ENCODE data around the gene FTO.

The FTO gene

GRCh38 chr16:53914736-53915135 lies 210.8 kb downstream of the FTO start:
- no peak for TF ChIP-seq JUND (IDR thresholded peaks at IDR 0.05; ENCODE audit: low read depth)

GRCh38 chr16:53915452-53916160 lies 211.7 kb downstream of the FTO start:
- no peak for TF ChIP-seq JUND (IDR thresholded peaks at IDR 0.05; ENCODE audit: low read depth)

More at GRCh38 chr16:53914736-53915135, 210.8 kb downstream of the FTO start:
- no peak for DNase-seq (ENCODE audit: low read depth in 1 of 2, low spot score in 1 of 2)
- in situ Hi-C loops (cut with HindIII; ENCODE audit: low pct_unique_long_range_greater_than_20kb, low sequenced_read_pairs): no loop called here

DNA sequence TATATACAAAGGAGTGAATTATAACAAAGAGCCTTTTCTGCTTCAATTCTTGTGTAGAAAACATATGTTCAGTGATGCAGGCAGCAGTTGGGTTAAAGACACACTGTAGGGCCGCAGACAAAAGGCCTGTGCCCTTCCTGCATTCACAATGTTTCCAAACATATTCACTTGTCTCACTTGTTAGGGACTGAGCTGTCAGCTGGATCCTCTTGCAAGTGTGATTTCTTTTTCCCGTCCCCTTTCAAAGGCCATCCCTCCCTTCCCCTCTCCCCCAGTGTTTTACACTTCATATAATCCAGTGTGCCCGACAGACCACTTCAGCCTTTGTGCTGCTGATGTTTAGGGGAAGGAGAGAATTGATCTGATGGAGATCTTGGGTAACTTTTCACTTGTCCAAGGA lies 217.0 kb downstream of the FTO start:
- no peak for TF ChIP-seq JUND (IDR thresholded peaks at IDR 0.05; ENCODE audit: low read depth)
- in situ Hi-C loops (cut with HindIII; ENCODE audit: low pct_unique_long_range_greater_than_20kb, low sequenced_read_pairs): no loop called here
- no peak for DNase-seq (ENCODE audit: low read depth in 1 of 2, low spot score in 1 of 2)

More at GRCh38 chr16:53915452-53916160, 211.7 kb downstream of the FTO start:
- DNase-seq (ENCODE audit: low read depth in 1 of 2, low spot score in 1 of 2): no peak
- in situ Hi-C loops (cut with HindIII; ENCODE audit: low pct_unique_long_range_greater_than_20kb, low sequenced_read_pairs): no loop called here

DNA sequence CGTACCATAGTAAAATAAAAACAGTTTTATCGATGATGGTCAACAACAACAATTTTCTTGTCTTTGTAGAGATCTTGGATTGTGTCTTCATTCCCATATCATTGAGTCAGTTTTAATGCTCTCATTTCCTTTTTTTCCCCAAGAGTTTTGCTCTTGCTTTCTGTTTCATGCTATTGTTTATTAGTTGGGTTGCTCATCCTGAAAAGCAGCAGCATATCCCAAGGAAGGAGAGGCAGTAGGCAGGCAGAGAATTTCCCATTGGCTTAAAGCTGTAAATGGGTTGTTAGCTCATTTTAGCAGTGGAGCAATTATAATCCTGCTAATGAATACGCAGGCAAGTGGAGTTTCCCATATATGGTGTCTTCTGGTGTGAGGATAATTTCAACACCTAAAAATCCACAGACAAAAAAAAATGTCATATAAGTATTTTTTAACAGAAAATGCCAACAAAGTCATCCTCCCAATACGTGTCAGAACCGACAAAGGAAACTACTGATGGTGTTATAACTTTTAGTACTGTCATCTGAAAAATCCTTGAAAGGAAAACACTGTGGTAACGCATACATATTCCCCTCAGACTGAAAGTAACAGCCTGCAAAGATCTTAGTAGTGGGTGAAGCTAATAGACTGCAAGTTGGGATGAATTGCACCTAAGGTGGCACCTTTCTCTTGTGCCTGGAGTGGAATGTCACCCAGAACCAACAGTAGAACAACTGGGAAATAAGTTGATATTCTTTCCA lies 218.3 kb downstream of the FTO start:
- DNase-seq (ENCODE audit: low read depth in 1 of 2, low spot score in 1 of 2): no peak
- TF ChIP-seq JUND (IDR thresholded peaks at IDR 0.05; ENCODE audit: low read depth): no peak

DNA sequence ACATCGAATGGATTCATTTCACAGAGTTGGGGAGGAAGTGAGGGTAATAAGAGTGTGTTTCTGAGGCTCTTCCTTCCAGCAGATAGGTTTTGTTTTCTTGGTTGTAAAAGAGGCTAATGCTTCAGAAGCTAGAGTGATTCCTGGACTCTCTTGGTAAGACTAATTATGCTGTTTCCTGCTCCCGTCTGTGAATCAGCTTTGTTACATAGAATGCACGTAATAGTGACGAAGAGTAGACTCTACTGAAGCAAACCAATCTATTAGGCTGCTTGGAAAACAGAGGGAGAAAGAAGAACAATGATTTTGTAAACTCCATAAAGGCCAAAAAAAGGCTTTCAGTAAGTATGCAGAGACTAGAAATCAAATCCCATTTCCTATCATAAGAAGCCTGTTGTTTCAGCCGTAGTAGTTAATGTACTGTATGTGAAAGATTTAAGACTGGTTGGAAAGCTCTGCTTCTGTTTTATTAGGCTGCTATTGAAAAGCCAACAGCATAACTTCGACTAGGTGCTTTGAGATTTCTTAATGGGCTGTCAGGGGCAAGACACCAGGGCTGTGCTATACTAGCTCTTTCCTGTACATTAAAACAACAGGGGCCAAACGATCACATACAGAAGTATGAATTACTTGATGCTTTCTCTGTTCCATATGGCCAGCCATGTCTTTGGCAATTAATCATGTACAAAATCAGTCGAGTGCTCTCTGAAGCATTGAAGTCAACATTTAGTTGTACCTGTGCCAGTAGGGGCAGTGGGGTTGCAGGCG lies 219.0 kb downstream of the FTO start:
- DNase-seq (ENCODE audit: low read depth in 1 of 2, low spot score in 1 of 2): no peak
- in situ Hi-C loops (cut with HindIII; ENCODE audit: low pct_unique_long_range_greater_than_20kb, low sequenced_read_pairs): no loop called here
- TF ChIP-seq JUND (IDR thresholded peaks at IDR 0.05; ENCODE audit: low read depth): no peak

More for the DNA sequence above, 218.3 kb downstream of the FTO start:
- in situ Hi-C loops (cut with HindIII; ENCODE audit: low pct_unique_long_range_greater_than_20kb, low sequenced_read_pairs): no loop called here

DNA sequence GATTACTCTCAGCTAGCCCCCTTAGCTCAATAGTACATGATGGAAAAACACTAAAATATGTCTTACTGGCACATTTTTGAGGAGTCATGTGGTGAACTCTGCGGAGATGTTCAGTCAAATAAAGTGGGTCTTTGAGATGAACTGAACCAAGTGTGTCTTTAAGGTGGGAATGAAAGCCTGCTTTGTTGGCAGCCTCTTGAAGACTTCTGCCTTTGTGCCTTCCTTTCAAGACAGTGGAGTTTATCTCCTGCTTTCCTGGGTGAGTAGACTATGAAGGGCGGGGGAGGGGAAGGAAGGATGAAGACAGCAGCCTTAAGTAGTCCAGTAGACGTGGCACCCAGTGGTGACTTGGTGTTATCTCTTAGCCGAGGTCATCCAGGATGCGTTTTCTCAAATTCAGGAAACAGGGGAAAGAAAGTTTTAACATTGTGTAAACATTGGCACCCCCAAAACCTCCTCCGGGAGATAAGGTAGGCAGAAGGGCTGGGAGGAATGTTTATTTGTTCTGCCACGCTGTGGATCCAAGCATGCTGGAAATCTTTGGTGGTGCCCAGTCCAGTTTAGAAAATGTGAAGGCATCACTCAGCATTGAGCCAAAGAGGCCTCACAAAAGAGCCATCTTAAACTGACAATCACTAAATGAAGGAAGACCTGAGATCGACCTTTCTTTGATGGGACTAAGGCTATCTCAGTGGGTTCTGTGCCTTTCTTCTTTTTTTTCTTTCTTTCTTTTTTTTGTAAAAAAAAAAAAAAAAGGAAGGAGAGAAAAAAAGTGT lies 220.6 kb downstream of the FTO start:
- in situ Hi-C loops (cut with HindIII; ENCODE audit: low pct_unique_long_range_greater_than_20kb, low sequenced_read_pairs): no loop called here
- no peak for TF ChIP-seq JUND (IDR thresholded peaks at IDR 0.05; ENCODE audit: low read depth)
- no peak for DNase-seq (ENCODE audit: low read depth in 1 of 2, low spot score in 1 of 2)

DNA sequence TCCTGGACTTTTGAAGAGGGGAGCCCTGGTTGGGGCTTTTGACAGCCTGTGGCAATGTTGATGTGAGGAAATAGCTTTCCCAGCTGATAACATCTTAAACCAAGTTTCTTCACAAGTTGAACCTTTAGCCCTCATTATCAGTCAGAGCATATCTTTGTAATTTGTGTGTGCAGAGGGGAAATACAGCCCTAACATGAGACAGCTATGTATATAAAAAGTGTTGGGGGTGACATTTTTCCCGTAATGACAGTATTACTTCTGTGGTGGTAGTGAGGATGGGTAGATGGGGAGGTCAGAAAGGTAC lies 221.1 kb downstream of the FTO start:
- no peak for TF ChIP-seq JUND (IDR thresholded peaks at IDR 0.05; ENCODE audit: low read depth)
- in situ Hi-C loops (cut with HindIII; ENCODE audit: low pct_unique_long_range_greater_than_20kb, low sequenced_read_pairs): no loop called here
- no peak for DNase-seq (ENCODE audit: low read depth in 1 of 2, low spot score in 1 of 2)

DNA sequence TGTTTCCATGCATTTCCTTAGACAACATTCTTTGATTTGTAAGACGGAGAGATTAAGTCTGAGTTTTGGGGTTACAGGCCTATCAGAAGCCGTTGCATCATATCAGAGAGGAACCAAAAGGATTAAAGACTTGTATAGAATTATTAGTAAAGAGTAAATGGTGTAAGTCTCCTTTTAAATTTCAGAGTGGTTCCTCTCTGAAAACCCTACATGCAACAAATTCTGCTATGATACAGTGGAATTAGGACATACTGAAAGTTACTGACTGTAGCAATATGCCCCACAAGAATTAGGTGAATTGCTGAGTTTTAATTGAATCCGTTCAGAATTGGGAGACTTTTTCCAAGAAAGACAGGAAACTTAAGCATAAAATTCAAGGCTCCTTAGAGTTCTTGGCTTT lies 221.6 kb downstream of the FTO start:
- in situ Hi-C loops (cut with HindIII; ENCODE audit: low pct_unique_long_range_greater_than_20kb, low sequenced_read_pairs): no loop called here
- no peak for TF ChIP-seq JUND (IDR thresholded peaks at IDR 0.05; ENCODE audit: low read depth)
- no peak for DNase-seq (ENCODE audit: low read depth in 1 of 2, low spot score in 1 of 2)

GRCh38 chr16:53926209-53926608 lies 222.3 kb downstream of the FTO start:
- DNase-seq (ENCODE audit: low read depth in 1 of 2, low spot score in 1 of 2): no peak
- TF ChIP-seq JUND (IDR thresholded peaks at IDR 0.05; ENCODE audit: low read depth): no peak
- in situ Hi-C loops (cut with HindIII; ENCODE audit: low pct_unique_long_range_greater_than_20kb, low sequenced_read_pairs): no loop called here

- TF ChIP-seq JUND (IDR thresholded peaks at IDR 0.05; ENCODE audit: low read depth): no peak
- no peak for DNase-seq (ENCODE audit: low read depth in 1 of 2, low spot score in 1 of 2)
- in situ Hi-C loops (cut with HindIII; ENCODE audit: low pct_unique_long_range_greater_than_20kb, low sequenced_read_pairs): no loop called here
These were observed 229.0 kb downstream of the FTO start for GRCh38 chr16:53932975-53933374.

- DNase-seq (ENCODE audit: low read depth in 1 of 2, low spot score in 1 of 2): no peak
- in situ Hi-C loops (cut with HindIII; ENCODE audit: low pct_unique_long_range_greater_than_20kb, low sequenced_read_pairs): no loop called here
- no peak for TF ChIP-seq JUND (IDR thresholded peaks at IDR 0.05; ENCODE audit: low read depth)
These were observed 229.5 kb downstream of the FTO start for GRCh38 chr16:53933407-53933806.

GRCh38 chr16:53936052-53936451 lies 232.1 kb downstream of the FTO start:
- in situ Hi-C loops (cut with HindIII; ENCODE audit: low pct_unique_long_range_greater_than_20kb, low sequenced_read_pairs): no loop called here
- no peak for DNase-seq (ENCODE audit: low read depth in 1 of 2, low spot score in 1 of 2)
- TF ChIP-seq JUND (IDR thresholded peaks at IDR 0.05; ENCODE audit: low read depth): no peak

All from T47D (cell line).